GM12801 (cell line): Measurements from ENCODE around the gene MMP17.

Experiments
- TF ChIP-seq, protein P1 (sequence below): IDR thresholded peaks from one replicate; pipeline ENCODE4 v1.5.1; 2011; ENCODE audit warnings: control low read depth; ENCODE audit not compliant: insufficient read length; ENCODE audit errors: extremely low read depth

Gene MMP17

DNA sequence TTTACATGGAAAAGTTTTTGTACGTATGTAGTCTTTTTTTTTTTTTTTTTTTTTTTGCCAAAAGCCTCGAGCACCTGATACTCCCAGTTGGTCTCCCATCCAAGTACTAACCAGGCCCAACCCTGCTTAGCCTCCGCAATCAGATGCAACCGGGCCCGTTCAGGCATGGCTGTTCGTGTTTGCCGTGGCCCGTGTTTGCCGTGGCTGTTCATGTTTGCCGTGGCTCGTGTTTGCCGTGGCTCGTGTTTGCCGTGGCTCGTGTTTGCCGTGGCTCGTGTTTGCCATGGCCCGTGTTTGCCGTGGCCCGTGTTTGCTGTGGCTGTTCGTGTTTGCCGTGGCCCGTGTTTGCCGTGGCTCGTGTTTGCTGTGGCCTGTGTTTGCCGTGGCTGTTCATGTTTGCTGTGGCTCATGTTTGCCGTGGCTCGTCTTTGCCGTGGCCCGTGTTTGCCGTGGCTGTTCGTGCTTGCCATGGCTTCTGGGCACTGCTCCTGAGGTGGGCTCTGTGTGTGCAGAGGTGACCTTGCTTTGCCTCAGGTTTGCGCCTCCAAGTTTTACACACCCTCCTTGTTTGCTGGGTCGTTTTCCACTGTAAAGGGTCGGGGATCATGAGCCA lies 26.8 kb upstream of the MMP17 start:
- TF ChIP-seq, protein P1, sequence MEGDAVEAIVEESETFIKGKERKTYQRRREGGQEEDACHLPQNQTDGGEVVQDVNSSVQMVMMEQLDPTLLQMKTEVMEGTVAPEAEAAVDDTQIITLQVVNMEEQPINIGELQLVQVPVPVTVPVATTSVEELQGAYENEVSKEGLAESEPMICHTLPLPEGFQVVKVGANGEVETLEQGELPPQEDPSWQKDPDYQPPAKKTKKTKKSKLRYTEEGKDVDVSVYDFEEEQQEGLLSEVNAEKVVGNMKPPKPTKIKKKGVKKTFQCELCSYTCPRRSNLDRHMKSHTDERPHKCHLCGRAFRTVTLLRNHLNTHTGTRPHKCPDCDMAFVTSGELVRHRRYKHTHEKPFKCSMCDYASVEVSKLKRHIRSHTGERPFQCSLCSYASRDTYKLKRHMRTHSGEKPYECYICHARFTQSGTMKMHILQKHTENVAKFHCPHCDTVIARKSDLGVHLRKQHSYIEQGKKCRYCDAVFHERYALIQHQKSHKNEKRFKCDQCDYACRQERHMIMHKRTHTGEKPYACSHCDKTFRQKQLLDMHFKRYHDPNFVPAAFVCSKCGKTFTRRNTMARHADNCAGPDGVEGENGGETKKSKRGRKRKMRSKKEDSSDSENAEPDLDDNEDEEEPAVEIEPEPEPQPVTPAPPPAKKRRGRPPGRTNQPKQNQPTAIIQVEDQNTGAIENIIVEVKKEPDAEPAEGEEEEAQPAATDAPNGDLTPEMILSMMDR, result no peak

DNA sequence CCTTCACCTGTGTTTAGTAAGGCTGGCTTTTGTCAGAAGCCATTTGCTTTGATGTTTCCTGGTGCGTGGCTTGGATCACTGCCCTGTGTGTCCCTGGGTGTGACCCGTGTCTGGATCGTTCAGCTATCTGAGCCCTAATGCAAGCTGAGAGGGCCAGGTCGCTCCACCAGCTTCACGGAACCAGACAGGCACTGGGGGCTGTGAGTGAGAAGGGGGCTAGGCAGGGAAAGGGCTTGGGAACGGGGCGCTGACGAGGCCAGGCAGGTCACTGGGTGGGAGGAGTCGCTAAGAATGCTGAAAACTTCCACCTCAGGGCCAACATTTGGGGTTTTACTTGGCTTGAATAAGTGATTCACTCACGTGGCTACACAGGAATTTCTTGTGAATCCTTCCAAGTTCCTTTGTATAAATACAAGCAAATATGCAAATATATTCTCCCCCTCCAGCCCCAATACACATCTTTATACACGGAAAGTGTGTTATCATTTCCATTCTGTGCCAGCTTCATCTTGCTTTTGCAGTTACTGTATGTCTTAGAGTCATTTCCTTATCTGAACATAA lies 24.2 kb upstream of the MMP17 start:
- TF ChIP-seq, protein P1, result no peak

DNA sequence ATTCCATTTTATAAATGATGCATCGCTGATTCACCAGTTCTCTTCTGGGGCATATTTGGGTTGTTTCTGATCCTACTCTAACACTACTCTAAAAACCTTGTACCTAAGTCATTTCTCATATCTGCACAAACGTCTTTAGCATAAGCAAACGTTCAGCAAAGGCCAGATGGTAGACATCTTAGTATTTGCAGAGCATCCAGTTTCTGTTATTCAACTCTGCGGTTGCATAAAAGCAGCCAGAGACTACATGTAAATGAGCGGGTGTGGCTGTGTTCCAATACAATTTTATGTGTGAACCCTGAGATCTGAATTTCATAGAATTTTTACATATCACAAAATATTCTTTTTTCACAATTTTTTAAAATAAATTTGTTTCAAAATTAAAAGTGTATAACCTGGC lies 22.8 kb upstream of the MMP17 start:
- TF ChIP-seq, protein P1, result no peak

DNA sequence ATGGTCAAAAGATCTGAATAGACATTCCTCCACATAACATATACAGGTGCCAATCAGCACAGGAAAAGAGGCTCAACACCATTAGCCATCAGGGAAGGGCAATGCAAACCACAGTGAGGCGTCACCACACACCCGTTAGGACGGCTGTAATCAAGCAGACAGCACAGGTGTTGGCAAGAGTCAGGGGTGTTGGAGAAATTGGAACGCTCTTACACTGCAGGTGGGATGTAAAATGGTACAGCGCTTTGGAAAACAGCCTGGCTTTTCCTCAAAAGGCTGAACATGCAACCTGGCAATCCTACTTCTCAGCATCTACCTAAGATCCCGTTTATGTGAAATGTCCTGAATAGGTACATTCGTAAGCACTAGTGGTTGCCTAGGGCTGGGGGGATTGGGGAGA lies 21.5 kb upstream of the MMP17 start:
- TF ChIP-seq, protein P1, result no peak

DNA sequence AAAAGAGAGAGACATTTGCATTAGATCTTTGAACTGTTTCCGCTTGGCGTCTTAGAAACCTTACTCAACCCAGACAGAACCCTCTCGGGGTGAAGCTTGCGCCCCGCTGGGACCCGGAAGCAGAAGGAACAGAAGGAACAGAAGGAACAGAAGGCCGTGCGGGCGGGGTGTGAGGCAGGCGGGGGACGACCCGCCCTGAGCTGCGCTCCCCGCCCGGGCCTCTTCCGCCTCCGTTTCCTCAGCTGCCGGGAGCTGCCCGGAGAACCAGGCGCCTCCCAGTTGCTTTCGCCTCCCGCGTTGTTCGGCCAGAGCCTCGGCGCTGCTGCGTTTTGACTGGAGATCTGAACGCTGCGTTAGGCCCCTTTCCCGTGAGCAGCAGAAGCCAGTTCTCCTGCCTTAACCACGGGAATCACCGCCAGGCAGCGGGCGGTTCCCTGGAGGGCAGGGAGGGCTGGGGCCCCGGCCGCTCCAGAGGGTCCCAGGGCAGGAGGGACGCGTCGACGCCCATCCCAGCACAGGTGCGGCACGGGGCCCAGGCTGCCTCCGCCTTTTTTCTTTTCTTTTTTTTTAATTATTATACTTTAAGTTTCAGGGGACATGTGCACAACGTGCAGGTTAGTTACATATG lies 19.3 kb upstream of the MMP17 start:
- TF ChIP-seq, protein P1, result no peak

DNA sequence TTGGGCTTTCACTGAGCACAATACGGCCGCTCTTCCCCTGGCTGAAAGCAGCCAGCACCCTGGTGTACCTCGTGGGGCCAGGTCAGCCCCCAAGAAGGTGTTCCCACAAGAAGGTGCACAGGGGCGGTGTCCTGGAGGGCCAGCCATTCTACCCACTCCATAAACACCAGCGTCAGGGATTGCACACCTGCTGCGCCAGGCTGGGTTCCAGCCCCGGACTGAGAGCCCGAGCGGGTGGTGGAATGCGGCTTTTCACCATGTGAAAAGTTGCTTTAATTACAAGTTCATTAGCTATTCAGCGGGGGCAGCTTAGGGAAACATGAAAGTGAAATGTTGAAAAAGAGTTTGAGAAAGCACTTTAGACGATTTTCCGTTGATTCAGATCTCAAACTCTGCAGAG lies 17.5 kb upstream of the MMP17 start:
- TF ChIP-seq, protein P1, result no peak

DNA sequence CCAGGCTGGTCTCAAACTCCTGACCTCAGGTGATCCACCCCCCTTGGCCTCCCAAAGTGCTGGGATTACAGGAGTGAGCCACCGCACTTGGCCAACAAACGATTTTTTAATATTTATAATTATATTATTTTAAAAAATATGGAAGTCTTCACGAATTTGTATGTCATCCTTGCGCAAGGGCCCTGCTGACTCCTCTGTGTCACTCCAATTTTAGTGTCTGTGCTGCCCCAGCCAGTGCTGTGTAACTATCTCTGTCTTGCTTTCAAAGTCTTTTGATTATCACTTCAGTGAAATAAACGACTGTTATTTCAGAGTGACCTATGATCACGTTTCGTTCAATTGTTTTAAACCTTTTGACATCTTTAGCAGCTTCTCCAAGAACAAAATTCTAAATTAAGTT lies 13.1 kb upstream of the MMP17 start:
- TF ChIP-seq, protein P1, result no peak
